ENCODE data around the gene MFRP. TPM values are rescaled to one million over a fixed set of nuclear protein-coding genes. Genes with fewer than 3 reads are reported as not detected.

Gene MFRP
- total and polyA plus RNA-seq, 7 donors = 0.01 to 0.05 TPM; not detected in 5

DNA sequence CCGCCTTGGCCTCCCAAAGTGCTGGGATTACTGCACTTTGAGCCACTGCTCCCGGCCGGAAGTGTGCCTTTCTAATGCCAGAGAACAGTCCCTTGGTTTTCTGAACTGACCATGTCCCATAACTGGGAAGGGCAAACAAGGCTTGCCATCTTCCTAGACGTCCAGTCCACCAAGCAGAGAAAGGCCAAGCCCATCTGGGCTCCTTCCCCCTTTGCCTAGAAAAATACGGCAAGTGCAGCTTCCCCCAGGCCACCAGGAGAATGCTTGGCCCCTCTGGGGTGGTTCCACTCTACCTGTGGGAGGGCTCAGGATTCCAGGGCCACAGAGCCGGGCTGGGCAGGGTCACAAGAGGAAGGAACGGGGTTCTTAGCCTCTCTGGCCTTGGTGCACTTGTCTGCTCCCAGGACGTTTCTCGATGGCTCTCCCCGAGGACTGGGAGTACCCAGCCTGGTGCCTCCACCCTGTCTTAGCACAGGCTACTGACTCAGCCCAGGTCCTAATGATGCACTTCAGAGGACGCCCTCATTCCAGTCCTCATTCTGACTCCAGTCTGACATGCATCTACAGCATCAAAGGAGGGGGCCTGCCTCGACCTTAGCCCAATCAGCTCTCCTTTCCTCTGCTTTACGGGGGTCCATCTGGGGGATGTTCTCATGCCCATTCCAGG, 33.8 kb upstream of the MFRP start:
- H3K36me3 ChIP-seq (ENCODE audit: insufficient read depth in 1 of 2, low read depth in 1 of 2) = no peaks in the 10 kb centered on the region
- H3K4me3 ChIP-seq = peak overlapping the region; percentile 84
- H3K9me3 ChIP-seq = no peaks in the 10 kb centered on the region
- H3K27ac ChIP-seq = peak overlapping the region; percentile 97
- peak in 2 of 4 donors; percentile 11 to 32 for ATAC-seq
- peak; percentile 35 to 69 for DNase-seq
- TF ChIP-seq, protein P1, sequence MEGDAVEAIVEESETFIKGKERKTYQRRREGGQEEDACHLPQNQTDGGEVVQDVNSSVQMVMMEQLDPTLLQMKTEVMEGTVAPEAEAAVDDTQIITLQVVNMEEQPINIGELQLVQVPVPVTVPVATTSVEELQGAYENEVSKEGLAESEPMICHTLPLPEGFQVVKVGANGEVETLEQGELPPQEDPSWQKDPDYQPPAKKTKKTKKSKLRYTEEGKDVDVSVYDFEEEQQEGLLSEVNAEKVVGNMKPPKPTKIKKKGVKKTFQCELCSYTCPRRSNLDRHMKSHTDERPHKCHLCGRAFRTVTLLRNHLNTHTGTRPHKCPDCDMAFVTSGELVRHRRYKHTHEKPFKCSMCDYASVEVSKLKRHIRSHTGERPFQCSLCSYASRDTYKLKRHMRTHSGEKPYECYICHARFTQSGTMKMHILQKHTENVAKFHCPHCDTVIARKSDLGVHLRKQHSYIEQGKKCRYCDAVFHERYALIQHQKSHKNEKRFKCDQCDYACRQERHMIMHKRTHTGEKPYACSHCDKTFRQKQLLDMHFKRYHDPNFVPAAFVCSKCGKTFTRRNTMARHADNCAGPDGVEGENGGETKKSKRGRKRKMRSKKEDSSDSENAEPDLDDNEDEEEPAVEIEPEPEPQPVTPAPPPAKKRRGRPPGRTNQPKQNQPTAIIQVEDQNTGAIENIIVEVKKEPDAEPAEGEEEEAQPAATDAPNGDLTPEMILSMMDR (IDR thresholded peaks at IDR 0.05) = no peak
- intact Hi-C loops (cut with DNase I) = loop anchor here in 1 of 2 donors (10.0 kb wide), 1 partner anchor 95 kb away; no protein-coding TSS in a partner anchor
- no peaks in the 10 kb centered on the region for H3K27me3 ChIP-seq (ENCODE audit: insufficient read depth in 3 of 3, low read length in 2 of 3)
- WGBS, 3 donors = 29 to 38% (median 36%) methylated on average over 13 of the region's 13 CpGs
- H3K4me1 ChIP-seq = peaks cover 46% of the 10 kb centered on the region

- intact Hi-C loops (cut with DNase I) = no loop called here
- Histone ChIP-seq H3K4me1 (peaks cover 59% of the 10 kb centered on the region), H3K27me3 (ENCODE audit: insufficient read depth in 3 of 3, low read length in 2 of 3) (no peaks in the 10 kb centered on the region), H3K27ac (peak overlapping the region; percentile 97), H3K4me3 (peak overlapping the region; percentile 84), H3K36me3 (ENCODE audit: insufficient read depth in 1 of 2, low read depth in 1 of 2) (no peaks in the 10 kb centered on the region), H3K9me3 (no peaks in the 10 kb centered on the region)
- TF ChIP-seq, protein P1 (IDR thresholded peaks at IDR 0.05) = no peak
- ATAC-seq (peak; percentile 32 to 58 (median 44)), DNase-seq (peak; percentile 21 to 83)
- WGBS, 3 donors = 18 to 25% (median 24%) methylated on average over 10 of the region's 10 CpGs
These were observed 32.5 kb upstream of the MFRP start for GRCh38 chr11:119378851-119379465.

DNA sequence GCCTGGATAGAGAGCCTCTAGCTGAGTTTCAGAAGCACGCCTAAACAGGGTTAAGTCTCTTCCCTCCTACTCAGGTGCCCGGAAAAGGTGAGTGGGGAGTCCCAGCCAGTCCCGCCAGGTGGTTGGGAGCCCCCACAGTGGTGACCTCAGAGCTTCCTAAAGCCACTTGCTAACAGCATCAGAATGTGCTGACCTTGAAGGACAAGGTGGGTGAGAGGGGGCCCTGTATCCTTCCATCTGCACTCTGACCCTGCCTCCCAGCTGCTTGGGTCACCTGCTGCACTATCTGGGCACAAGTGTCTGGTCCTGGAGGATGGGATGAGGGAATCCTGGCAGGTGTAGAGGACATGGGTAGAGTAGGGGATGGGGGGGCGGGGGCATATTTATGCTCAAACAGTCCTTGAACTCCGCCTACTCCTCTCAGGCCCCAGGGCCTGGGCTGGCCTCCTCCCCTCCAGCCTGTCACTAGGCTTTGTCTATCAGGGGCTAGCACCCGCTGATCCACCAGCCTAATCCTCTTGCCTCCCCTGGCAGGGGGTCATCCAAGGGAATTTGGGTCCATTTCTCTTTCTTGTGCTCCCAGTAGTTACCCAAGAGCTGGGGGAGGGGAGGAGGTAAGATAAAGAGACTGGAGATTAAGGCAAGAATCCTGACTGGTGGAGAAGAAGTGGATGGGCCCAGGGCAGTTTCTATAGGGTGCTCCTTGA, 31.6 kb upstream of the MFRP start:
- Histone ChIP-seq H3K4me3 (peak overlapping the region; percentile 84), H3K9me3 (no peaks in the 10 kb centered on the region), H3K36me3 (ENCODE audit: insufficient read depth in 1 of 2, low read depth in 1 of 2) (no peaks in the 10 kb centered on the region), H3K4me1 (peaks cover 68% of the 10 kb centered on the region), H3K27ac (peak overlapping the region; percentile 97), H3K27me3 (ENCODE audit: insufficient read depth in 3 of 3, low read length in 2 of 3) (no peaks in the 10 kb centered on the region)
- DNase-seq (no peak), ATAC-seq (peak in 1 of 4 donors; percentile 5)
- intact Hi-C loops (cut with DNase I) = no loop called here
- 33 to 41% (median 35%) methylated on average over 6 of the region's 6 CpGs for WGBS, 3 donors
- TF ChIP-seq, protein P1 (IDR thresholded peaks at IDR 0.05) = no peak

DNA sequence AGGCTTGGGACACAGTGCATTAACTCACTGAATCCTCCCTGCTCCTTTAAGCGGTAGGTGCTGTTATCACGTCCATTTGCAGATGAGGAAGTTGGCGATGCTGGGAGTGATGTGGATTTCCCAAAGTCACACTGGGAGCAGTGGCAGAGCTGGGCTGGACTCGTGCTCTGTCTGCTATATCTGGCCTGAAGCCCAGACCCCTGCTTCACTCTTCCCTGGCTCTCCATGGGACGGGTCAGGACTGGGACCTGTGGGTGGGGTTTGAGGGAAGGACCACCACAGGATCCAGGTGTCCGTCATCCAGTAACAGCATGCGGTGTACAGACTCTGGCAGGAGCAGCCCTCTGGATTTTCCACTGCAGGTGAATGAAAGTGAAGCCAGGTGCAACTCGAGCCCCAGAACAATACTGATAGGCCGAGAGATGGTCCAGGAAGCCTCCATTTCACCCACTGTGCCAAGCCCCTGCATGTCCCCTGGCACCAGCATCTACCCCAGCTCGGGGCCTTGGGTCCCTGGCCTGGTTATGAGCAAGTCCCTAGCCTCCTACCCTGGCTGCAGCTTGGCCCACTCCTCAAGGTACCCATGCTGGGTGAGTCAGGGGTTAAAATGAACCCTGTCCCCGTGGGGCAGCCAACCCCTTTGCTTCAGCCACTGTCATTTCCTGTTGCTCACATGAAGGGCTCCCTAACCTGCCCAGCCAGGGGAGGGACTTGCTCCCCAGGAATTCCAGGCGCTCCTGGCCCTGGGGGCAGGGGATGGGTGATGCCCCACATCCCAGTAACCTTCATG, 30.8 kb upstream of the MFRP start:
- peak in 1 of 2 donors; percentile 60 for DNase-seq
- peak overlapping the region; percentile 97 for H3K27ac ChIP-seq

More for the DNA sequence above, 30.8 kb upstream of the MFRP start:
- Histone ChIP-seq H3K4me3 (peak overlapping the region; percentile 84), H3K27me3 (ENCODE audit: insufficient read depth in 3 of 3, low read length in 2 of 3) (no peaks in the 10 kb centered on the region), H3K4me1 (peaks cover 75% of the 10 kb centered on the region), H3K9me3 (no peaks in the 10 kb centered on the region), H3K36me3 (ENCODE audit: insufficient read depth in 1 of 2, low read depth in 1 of 2) (no peaks in the 10 kb centered on the region)
- WGBS, 3 donors = 22 to 34% (median 27%) methylated on average over 12 of the region's 12 CpGs
- ATAC-seq = no peak
- TF ChIP-seq, protein P1 (IDR thresholded peaks at IDR 0.05) = no peak
- intact Hi-C loops (cut with DNase I) = no loop called here
